SH-SY5Y (cell line): ENCODE measurements around the gene BMP2.

ENCODE experiments used
- GATA2 ChIP-seq: IDR thresholded peaks from 2 replicates; pipeline ENCODE4 v1.6.1; 2011; ENCODE audit warnings: mild to moderate bottlenecking, low read depth, low read length
- GATA3 ChIP-seq: IDR thresholded peaks from 2 replicates; pipeline ENCODE4 v1.6.1; 2011; ENCODE audit warnings: low read depth, mild to moderate bottlenecking, low read length, moderate library complexity

BMP2 gene

GRCh38 chr20:6784210-6784631, 16.7 kb downstream of the BMP2 start:
- TF ChIP-seq GATA2 (no peak), GATA3 (no peak)

DNA sequence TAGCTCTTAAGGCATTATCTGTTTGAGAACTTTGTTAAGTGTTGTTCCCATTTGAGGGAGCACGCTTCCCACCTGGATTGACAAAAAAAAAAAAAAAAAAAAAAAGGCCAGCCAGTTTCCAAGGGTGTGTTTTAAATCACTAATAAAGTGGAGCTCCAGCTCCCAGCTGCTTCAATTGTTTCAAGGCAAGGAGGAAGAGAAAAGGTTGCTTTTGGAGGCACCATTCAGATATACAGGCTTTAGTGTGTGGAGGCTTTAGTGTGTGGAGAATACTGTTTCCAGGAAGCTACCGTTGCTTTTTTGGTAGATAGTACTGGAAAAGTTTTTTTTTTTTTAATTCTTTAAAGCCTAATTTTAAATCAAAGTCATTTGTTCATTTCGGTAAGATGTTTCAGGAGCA, 17.3 kb downstream of the BMP2 start:
- no peak for TF ChIP-seq GATA3
- no peak for TF ChIP-seq GATA2

- TF ChIP-seq GATA3 (no peak), GATA2 (no peak)
Measured at GRCh38 chr20:6786548-6786947, 19.1 kb downstream of the BMP2 start.

DNA sequence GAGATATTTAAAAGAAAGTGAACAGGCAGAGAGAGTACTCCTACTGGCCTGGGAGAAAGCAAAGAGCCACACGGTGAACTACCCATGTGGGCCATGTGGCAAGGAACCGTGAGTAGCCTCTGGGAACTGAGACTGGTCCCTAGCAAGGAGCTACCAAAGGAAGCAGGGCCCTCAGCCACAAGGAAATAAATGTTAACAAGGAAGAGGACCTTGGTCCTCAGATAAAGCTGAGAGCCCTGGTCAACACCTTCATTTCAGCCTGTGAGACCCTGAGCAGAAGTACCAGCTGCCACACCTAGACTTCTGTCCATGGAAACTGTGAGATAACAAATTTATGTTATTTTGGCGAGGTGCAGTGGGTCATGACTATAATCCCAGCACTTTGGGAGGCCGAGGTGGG, 25.3 kb downstream of the BMP2 start:
- TF ChIP-seq GATA2 (no peak), GATA3 (no peak)

DNA sequence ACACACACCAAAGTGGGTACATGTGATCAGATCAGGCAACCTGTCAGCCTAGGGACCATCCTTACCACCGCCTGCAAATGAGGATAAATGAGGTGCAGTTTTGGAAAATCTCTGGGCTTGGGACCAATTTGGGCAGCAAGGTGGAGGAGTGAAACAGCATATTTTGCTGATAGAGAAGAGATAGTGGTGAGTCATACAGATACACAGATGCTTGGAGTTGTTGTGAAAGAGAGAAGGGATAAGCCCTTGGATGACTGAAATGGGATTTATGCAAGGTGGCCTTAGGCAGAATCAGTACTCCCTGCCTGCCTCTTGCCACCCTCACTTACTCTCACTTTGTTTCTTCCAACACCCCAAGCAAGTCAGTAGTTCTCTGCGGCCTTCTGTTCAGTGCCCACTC, 34.7 kb downstream of the BMP2 start:
- TF ChIP-seq GATA2: no peak
- TF ChIP-seq GATA3: no peak

GRCh38 chr20:6806275-6806674, 38.8 kb downstream of the BMP2 start:
- no peak for TF ChIP-seq GATA2
- TF ChIP-seq GATA3: no peak

GRCh38 chr20:6811262-6812035, 44.0 kb downstream of the BMP2 start:
- TF ChIP-seq GATA3 (no peak), GATA2 (no peak)

DNA sequence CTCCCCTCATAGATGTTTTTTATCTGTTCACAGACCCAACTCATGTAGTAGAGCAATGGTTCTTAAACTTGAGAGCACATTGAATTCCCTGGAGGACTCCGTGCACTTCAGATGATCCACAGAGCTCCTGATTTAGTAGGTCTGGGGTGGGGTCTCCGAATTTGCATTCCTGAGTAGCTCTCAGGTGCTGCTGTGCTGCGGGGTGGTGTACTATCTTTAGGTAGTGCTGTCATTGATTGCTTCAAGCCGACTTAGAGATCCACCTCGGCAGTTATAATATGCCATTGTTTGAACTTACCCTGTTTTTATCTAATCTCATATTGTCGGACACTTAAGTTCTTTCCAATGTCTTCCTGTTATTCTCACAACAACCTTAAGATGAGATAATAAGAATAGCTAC, 45.0 kb downstream of the BMP2 start:
- no peak for TF ChIP-seq GATA2
- no peak for TF ChIP-seq GATA3

- TF ChIP-seq GATA2 (no peak), GATA3 (no peak)
Measured at GRCh38 chr20:6814945-6815344, 47.5 kb downstream of the BMP2 start.

DNA sequence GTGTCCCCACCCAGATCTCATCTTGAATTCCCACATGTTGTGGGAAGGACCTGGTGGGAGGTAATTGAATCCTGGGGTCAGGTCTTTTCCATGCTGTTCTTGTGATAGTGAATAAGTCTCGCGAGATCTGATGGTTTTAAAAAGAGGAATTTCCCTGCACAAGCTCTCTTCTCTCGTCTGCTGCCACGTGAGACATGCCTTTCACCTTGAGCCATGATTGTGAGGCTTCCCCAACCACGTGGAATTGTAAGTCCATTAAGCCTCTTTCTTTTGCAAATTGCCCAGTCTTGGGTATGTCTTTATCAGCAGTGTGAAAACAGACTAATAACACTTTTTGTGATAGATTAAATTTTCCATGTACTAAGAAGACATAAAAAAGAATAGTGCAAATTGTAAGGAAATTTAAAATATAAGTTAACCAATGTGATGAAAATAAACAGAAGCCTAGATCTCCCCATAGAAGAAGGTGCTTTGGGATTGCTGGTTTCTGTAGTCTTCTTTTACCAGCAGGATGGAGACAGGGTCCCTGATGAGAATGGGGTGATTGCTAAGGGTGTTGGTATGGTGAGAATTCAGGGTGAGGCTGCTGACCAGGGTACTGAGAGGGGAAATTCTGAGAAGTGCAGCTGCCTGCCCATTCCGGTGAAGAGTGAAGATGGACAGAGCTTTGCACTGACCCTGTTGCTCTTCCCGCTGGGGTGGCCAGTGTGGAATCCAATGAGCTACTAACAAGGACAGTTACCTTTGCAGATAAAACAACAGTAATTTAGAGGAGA, 50.7 kb downstream of the BMP2 start:
- TF ChIP-seq GATA2: no peak
- no peak for TF ChIP-seq GATA3

- TF ChIP-seq GATA3 (no peak), GATA2 (no peak)
Measured at GRCh38 chr20:6819599-6819998, 52.1 kb downstream of the BMP2 start.

DNA sequence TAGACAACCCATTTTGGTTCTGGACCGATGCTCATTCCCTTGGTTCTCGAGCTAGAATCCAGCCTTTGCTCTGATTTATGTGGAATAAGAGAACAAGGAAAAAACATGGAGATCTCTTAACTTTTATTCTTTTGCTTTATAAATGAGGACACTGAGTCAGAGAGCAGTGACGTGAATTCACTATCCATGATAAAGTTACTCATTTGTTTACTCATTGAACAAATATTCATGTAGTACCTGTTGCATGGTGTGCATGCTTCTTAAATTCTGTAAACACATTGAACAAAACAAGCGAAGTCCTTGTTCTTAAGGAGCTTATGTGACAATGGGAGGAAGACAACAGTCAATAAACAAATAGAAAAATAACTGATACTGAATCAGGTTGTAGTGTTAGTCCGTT, 56.9 kb downstream of the BMP2 start:
- TF ChIP-seq GATA2: no peak
- no peak for TF ChIP-seq GATA3

- no peak for TF ChIP-seq GATA2
- TF ChIP-seq GATA3: no peak
Measured at GRCh38 chr20:6827472-6827871, 60.0 kb downstream of the BMP2 start.

DNA sequence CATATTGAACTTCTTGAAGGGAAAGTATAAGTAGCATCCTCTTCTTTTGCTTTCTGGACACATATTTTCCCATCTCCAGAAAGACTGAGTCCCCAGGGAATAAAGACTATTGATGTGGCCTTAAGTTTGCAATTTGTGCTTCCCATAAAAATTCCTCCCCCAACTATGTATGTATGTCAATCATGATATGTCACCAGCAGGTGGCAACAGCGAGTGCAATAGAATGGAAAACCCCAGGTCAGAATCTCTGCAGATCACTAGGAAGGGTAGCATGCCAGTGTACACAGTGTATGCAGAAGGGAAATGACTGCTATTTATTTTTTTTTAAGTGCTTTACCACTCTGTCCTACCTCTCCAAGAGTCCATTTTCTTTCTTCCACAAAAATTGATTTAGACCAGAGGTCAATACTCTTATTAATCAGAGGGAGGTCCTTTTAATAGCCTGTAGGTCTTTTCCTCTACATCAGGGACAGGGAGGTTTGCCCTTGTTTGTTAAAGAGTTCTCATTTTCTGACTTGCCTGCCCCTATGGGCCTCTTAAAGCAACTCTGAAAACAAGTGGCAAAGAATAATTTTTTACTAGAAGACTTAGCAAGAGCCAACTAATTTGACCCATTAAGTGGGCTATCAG, 61.4 kb downstream of the BMP2 start:
- no peak for TF ChIP-seq GATA2
- no peak for TF ChIP-seq GATA3

GRCh38 chr20:6829510-6830116, 62.1 kb downstream of the BMP2 start:
- TF ChIP-seq GATA3 (no peak), GATA2 (no peak)
